Lower lobe of right lung (tissue), 2 donors: ENCODE measurements around the gene POU2AF3. TPM values are rescaled to one million over a fixed set of nuclear protein-coding genes. Genes with fewer than 3 reads are reported as not detected.

Source experiments
- ATAC-seq, 2 donors: fragments of 200-7000 bp; cut with Tn5 transposase; one replicate each; pipeline ENCODE4 v1.9.1; 2020 to 2022; ENCODE audit warnings: mild to moderate bottlenecking in 2 of 2, moderate library complexity in 2 of 2
- DNase-seq: peaks from one replicate; pipeline ENCODE4 v3.0.0-alpha.2; 2020
- H3K27ac ChIP-seq: fragments of 200-600 bp; one replicate; pipeline ENCODE4 v1.8.0; 2022
- H3K27me3 ChIP-seq: fragments of 200-600 bp; one replicate; pipeline ENCODE4 v1.8.0; 2022; ENCODE audit warnings: low read depth
- H3K36me3 ChIP-seq: fragments of 200-600 bp; one replicate; pipeline ENCODE4 v1.8.0; 2022; ENCODE audit warnings: mild to moderate bottlenecking
- H3K4me1 ChIP-seq: fragments of 200-600 bp; one replicate; pipeline ENCODE4 v1.8.0; 2022
- H3K4me3 ChIP-seq: fragments of 200-600 bp; one replicate; pipeline ENCODE4 v1.8.0; 2022; ENCODE audit warnings: mild to moderate bottlenecking
- H3K9me3 ChIP-seq: fragments of 200-600 bp; one replicate; pipeline ENCODE4 v1.8.0; 2022
- CTCF ChIP-seq: fragments of 200-600 bp; IDR thresholded peaks from one replicate; pipeline ENCODE4 v1.8.0; 2022; ENCODE audit warnings: antibody characterized with exemption, mild to moderate bottlenecking
- intact Hi-C: fragments of 100-400 bp; cut with DNase I; formaldehyde crosslinking; loops from one replicate; pipeline ENCODE4 v1.11.0; 2022
- microRNA-seq: library from miRNA; unstranded; fragments of <30 nt; microRNA quantifications from one replicate; pipeline ENCODE4 v1.2.0, GENCODE V29; 2020; ENCODE audit warnings: borderline number of aligned reads
- total RNA-seq: library from RNA; stranded (reverse); fragmentation: NEBNext Ultra II Directional; extraction: Animal tissue kit (Norgen Biotek cat#: 25700); gene quantifications from one replicate; pipeline ENCODE4 v1.2.1, GENCODE V29; 2021
- donor health status: DM: no; HTN: yes; CAD: no; lungs with severe emphysema.

Gene POU2AF3
- total RNA-seq, 1 donor from 2014 or later, result 3.4 TPM

GRCh38 chr11:111355956-111356659 is 57.8 kb downstream of the POU2AF3 start:
- intact Hi-C loops, result no loop called here
- no peaks in the 10 kb centered on the region for H3K36me3 ChIP-seq
- no peaks in the 10 kb centered on the region for H3K27me3 ChIP-seq
- no peak for ATAC-seq
- TF ChIP-seq CTCF, result no peak
- no peak overlapping the region for H3K4me3 ChIP-seq
- H3K27ac ChIP-seq, result no peak overlapping the region
- no peaks in the 10 kb centered on the region for H3K9me3 ChIP-seq
- no peaks in the 10 kb centered on the region for H3K4me1 ChIP-seq
- DNase-seq, result no peak

- DNase-seq (no peak), ATAC-seq (no peak)
- Histone ChIP-seq H3K4me3 (no peak overlapping the region), H3K27ac (no peak overlapping the region), H3K36me3 (no peaks in the 10 kb centered on the region), H3K4me1 (no peaks in the 10 kb centered on the region), H3K9me3 (no peaks in the 10 kb centered on the region), H3K27me3 (no peaks in the 10 kb centered on the region)
- no peak for TF ChIP-seq CTCF
- intact Hi-C loops, result no loop called here
Observed at GRCh38 chr11:111356660-111357048, 58.3 kb downstream of the POU2AF3 start.

- Histone ChIP-seq H3K4me1 (no peaks in the 10 kb centered on the region), H3K27me3 (no peaks in the 10 kb centered on the region), H3K4me3 (no peak overlapping the region), H3K27ac (no peak overlapping the region), H3K9me3 (no peaks in the 10 kb centered on the region), H3K36me3 (no peaks in the 10 kb centered on the region)
- no peak for TF ChIP-seq CTCF
- DNase-seq (no peak), ATAC-seq (no peak)
- intact Hi-C loops, result no loop called here
Observed at GRCh38 chr11:111357150-111358037, 59.0 kb downstream of the POU2AF3 start.

Small RNA genes within 50 kb of the gene (microRNA-seq; reads per million reads assigned to microRNA genes)
- gene MIR4491, result not detected

Other genes with a start within 250 kb of the POU2AF3 start
- not detected for gene POU2AF2, start 52.8 kb upstream of the POU2AF3 start, total RNA-seq
- gene POU2AF1, start 80.7 kb downstream of the POU2AF3 start, total RNA-seq, result 3.4 TPM
- gene BTG4, start 213.8 kb downstream of the POU2AF3 start, total RNA-seq, result 0.38 TPM
- gene HOATZ, start 216.2 kb downstream of the POU2AF3 start, total RNA-seq, result 15.0 TPM
- gene LAYN, start 242.2 kb downstream of the POU2AF3 start, total RNA-seq, result 15.0 TPM